ENCODE results near the gene NUMBL.
"Not testable (repeated sequence)": the region's sequence is repeated elsewhere in the genome, so short reads cannot be mapped to it uniquely, and the experiment has no call there.

GRCh38 chr19:40652303-40652702 lies 38.1 kb downstream of the NUMBL start:
- not testable (repeated sequence) for TF ChIP-seq CTCF (IDR thresholded peaks at IDR 0.05; ENCODE audit: low read depth, low read length, missing input control); YY1 (IDR thresholded peaks at IDR 0.05); NR2F2 (IDR thresholded peaks at IDR 0.05); TAF1 (conservative IDR thresholded peaks at IDR 0.05); JUND (IDR thresholded peaks at IDR 0.05); MAX (IDR thresholded peaks at IDR 0.05); FOXA1 (IDR thresholded peaks at IDR 0.05); ATF3 (IDR thresholded peaks at IDR 0.05); RAD21 (IDR thresholded peaks at IDR 0.05); HNF4G (IDR thresholded peaks at IDR 0.05)

All from liver (tissue), 3 donors.